NCI-H2227 (cell line): Measurements from ENCODE around the gene GPR173.

Experiments
- DNase-seq: peaks from one replicate; lab custom pipeline; 2025; ENCODE audit not compliant: unreplicated experiment; lab: John Stamatoyannopoulos, UW

The GPR173 gene

DNA sequence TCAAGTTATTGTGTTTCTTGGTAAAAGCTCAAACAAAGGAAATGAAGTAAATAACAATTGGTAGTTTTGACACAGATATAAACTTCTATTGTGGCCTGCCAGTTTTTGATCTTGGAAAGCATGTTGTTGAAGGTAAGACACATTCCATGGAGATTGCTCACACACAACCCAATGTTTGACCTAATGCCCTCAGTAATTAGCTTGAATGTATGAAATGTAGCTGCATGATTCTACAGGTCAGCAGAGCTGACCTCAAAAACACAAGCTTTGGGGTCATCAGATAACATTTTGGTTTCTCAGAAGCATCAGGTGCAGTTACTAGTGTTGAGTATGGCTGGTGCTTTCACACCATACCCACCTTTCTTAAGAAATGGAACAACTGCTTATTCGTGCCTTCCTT, 16.5 kb downstream of the GPR173 start:
- DNase-seq, result no peak

DNA sequence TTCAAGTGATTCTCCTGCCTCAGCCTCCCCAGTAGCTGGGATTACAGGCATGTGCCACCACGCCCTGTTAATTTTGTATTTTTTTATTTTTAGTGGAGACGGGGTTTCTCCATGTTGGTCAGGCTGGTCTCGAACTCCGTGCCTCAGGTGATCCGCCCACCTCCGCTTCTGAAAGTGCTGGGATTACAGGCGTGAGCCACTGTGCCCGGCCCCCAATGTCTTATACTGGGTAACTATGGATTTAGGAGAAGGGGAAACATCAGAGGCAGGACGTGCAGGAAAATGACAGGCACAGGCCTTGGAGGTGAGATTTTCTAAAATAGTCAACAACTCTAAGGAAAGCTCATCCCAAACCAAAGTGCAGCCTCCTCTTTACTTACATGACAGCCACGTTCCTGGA, 22.5 kb downstream of the GPR173 start:
- no peak for DNase-seq

DNA sequence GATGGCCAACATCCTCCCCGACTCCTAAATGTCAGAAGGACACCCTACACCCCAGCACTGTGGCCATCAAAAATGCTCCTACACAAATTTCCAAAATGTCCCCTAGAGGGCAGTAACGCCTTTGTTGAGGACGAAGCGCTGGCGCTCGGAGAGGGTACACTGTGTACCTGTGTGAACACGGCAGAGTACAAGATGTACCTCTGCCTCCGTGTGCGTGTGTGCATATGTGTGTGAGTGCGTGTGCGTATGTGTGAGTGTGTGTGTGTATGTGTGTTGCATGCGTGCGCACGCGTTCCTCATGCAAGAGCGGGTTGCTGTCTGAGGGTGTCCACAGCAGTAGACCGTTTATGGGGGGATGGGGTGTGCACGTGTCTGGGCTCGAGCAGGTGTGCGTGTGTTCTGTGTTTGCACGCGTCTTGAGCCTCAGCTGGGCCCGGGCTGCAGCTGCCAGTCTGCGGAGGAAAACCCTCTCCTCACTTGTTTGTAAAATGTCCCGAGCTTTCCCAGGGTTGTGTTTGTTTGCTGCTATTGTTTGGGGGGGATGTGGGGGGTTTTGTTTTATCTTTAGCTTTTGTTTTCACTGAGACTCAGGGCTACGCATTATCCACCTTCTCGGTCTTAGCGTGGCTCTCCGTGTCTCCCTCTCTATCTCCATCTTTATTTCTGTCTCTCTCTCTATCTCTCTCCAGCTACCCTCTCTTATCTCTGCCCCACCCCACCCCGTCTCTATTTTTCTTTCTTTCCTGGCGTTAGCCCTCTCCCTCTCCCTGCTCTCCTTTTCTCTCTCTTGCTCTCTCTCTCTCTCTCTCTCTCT, 23.2 kb downstream of the GPR173 start:
- peak; percentile 92 for DNase-seq

DNA sequence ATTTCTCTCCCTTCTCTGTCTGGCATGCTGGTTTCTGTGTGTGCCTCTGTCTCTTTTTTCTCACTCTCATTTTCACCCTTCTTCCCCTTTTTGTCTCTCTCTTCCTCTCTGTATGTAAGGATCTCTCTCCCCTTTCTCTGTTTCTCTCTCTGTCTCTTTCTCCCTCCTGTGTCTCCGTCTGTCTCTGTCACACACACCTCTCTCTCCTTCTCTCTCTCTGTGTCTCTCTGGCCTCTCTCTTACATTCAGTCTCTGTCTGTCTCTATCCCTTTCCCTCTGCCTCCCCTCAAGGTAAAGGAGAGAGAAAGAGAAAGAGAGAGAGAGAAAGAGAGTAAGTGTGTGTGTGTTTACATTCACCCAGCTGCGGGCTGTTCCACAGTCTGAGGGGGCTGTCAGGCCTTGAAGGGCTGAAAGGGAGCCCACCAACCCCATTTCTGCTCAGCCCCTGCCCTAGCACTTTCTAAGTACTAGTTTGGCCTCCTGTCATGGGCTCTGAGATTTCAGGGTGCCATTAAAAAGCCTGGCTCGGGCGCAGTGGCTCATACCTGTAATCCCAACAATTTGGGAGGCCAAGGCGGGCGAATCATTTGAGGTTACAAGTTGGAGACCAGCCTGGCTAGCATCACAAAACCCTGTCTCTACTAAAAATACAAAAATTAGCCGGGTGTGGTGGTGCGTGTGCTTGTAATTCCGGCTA, 24.0 kb downstream of the GPR173 start:
- DNase-seq, result no peak

DNA sequence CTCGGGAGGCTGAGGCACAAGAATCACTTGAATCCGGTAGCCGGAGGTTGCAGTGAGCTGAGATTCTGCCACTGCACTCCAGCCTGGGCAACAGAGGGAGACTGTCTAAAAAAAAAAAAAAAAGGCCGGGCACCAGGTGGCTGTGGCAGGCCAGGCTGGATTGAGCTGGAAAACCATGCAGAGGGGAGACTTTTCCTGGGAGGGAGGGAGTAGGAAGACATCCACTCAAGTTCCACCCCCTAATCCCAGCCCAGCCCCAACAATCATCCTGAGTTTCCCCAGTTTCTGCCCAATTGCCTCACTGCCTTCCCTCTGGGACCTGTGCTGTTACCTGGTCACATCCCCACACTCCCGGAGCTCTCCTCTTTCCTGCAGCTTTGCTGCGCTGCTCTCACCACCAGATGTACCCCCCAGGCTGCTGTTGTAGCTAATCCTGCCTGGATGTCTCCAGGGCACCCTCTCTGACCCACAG, 24.6 kb downstream of the GPR173 start:
- peak; percentile 63 for DNase-seq

DNA sequence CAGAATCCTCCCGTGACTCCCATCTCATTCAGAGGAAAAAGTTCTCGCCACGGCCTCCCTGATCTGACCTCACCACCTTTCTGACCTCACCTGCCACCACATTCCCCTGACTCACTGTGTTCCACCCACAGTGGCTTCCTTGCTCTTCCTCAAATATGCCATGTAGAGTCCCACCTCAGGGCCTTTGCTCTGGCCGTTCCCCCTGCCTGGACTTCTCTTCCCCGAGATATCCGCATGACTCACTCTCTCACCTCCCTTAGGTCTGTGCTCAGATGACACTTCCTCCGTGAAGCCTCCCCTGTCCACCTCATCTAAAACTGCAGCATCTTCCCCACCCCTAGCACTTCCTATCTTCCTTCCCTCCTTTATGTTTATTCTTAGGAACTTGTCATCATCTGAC, 26.4 kb downstream of the GPR173 start:
- DNase-seq, result no peak

DNA sequence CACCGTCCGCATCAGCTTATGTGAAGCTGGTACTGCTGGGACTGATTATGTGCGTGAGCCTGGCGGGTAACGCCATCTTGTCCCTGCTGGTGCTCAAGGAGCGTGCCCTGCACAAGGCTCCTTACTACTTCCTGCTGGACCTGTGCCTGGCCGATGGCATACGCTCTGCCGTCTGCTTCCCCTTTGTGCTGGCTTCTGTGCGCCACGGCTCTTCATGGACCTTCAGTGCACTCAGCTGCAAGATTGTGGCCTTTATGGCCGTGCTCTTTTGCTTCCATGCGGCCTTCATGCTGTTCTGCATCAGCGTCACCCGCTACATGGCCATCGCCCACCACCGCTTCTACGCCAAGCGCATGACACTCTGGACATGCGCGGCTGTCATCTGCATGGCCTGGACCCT, 28.1 kb downstream of the GPR173 start:
- no peak for DNase-seq

DNA sequence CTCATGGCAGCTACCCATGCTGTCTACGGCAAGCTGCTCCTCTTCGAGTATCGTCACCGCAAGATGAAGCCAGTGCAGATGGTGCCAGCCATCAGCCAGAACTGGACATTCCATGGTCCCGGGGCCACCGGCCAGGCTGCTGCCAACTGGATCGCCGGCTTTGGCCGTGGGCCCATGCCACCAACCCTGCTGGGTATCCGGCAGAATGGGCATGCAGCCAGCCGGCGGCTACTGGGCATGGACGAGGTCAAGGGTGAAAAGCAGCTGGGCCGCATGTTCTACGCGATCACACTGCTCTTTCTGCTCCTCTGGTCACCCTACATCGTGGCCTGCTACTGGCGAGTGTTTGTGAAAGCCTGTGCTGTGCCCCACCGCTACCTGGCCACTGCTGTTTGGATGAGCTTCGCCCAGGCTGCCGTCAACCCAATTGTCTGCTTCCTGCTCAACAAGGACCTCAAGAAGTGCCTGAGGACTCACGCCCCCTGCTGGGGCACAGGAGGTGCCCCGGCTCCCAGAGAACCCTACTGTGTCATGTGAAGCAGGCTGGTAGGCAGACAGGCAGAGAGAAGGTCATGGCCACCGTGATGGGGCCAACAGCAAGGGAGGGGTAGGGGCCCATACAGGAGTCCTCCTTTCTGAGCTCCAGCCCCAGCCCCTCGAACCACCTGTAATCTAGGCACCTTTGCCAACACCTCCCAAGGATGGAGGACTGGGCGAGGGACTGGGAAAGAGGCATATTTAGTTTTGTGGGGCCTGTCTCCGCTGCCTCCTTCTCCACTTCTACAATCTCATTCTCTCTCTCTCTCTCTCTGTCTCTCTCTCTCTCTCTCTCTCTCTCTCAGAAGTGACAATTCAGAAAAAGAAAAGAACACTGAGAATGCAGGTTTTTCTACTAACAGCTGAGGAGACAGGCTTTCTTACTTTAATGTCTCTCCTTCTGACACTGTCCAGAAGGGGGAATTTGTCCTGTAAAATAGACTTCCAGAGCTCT, 28.9 kb downstream of the GPR173 start:
- DNase-seq, result no peak

DNA sequence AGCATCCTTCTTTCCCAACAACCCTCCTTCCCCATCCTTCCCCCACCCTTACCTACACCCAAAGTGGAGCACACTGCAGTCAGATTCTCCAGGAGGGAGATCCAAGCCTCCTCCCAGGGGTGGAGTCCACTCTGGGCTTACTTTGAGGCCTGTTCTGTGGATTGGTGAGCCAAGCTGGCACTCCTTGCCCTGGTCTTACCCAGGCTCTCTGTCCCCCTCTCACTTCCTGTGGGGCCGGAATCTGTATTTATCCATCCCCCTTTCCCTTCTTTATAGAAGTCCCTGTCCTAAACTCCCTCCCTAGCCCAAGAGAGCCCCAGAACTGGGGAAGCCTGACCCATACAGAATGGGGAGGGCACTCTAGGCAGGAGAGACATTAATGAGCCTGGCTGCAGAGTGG, 30.4 kb downstream of the GPR173 start:
- no peak for DNase-seq

DNA sequence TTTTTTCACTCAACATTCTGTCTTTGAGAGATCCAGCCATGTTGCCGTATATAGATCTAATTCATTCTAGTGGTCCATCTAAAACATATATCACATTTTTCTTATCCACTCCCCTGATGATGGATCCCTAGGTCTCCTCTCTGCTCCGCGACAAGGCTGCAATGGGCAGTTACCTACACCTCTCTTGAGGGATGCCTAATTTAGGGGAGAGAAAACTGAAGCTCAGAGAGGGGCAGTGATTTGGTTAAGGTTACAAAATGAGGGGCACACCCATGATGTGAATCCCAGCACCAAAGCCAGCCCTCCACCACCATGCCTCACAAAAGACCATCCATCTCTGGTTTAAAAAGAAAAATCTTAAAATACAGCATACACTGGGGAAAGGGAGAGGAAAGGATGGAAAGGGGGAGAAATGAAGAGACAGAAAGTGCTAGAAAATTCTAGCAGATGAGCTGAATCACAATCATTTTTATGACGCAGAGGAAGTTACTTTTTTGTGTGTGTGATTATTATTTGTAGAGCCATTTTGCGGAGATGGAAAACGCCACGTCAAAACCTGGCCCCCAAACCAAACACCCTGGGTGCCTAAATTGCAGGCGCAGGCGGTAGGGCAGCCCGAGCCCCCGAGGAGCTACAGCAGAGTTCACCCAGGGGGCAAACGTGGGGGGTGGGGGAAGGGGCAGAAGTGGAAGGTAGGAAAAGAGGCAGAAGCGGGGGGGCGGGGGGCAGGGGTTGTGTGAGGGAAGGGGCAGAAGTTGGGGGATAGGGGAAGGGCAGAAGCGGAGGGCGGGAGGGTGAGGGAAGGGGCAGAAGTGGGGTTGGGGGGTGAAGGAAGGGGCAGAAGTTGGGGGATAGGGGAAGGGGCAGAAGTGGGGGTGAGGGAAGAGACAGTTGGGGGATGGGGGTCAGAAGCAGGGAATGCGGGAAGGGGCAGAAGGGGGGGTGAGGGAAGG, 32.3 kb downstream of the GPR173 start:
- DNase-seq, result no peak

DNA sequence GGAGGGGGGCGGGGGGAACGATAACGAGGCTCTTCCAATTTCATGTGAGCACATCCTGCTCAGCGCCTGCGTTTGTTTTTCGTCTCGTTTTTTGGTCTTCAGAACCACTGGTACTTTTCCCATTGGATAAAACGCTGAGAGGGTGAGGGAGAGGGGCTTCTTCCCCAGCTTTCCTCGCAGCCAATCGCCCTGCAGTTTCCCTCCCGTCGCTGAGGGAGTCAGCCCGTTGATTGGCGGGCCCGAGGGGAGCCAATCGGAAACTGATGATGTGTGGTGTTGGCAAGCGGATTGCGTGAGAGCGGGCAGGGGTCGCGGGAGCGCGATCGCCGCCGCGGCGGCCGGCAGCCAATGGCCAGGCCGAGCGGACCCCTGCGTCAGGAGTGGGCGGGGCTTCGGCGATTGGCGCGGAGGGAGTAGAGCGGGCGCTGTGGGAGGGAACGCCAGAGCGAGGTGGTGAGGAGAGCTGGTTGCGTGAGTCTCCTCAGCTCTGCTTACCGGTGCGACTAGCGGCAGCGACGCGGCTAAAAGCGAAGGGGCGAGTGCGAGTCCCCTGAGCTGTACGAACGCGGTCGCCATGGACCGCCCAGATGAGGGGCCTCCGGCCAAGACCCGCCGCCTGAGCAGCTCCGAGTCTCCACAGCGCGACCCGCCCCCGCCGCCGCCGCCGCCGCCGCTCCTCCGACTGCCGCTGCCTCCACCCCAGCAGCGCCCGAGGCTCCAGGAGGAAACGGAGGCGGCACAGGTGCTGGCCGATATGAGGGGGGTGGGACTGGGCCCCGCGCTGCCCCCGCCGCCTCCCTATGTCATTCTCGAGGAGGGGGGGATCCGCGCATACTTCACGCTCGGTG, 33.6 kb downstream of the GPR173 start, which contains the start of gene TSPYL2:
Gene TSPYL2, plus strand, starts transcription at position 443 of the 848 bp plus-strand sequence. Its CDS starts 132 bp downstream, at position 575.
- peak; percentile 99 for DNase-seq

DNA sequence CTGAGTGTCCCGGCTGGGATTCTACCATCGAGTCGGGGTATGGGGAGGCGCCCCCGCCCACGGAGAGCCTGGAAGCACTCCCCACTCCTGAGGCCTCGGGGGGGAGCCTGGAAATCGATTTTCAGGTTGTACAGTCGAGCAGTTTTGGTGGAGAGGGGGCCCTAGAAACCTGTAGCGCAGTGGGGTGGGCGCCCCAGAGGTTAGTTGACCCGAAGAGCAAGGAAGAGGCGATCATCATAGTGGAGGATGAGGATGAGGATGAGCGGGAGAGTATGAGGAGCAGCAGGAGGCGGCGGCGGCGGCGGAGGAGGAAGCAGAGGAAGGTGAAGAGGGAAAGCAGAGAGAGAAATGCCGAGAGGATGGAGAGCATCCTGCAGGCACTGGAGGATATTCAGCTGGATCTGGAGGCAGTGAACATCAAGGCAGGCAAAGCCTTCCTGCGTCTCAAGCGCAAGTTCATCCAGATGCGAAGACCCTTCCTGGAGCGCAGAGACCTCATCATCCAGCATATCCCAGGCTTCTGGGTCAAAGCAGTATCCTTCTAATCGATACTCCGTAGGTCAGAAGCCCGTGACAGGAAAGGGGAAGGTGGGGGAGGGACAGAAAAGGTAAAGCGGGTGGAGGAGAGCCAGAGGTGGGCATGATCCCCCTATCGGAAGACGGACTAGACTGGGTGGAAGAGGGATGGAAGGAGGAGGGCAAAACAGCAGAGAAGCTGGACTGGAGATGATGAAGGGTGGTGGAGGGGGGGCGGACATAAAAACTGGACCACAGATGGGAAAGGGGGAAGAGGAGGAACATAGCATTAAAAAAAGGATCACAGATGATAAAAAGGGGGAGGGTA, 34.4 kb downstream of the GPR173 start:
- no peak for DNase-seq

DNA sequence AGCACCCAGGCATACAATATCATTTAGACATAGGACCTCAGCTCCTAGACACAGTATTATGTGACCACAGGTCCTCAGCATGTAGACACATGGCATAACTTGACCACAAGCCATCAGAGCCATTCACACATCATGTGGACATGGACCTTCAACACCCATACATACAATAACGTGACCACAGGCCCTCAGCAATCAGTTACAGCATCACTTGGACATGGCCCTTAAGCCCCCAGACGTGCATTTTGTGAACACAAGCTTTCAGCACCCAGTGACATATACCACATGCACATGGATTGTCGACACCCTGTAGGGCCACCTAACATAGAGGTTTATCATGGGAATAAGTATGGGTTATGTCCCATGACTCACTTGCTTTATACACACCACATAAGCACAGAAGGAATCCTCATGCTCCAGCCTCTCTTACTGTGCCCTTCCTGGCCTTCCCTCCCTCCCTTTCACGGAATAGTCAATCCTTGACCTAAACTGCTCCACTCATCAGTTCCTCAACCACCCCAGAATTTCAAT, 35.5 kb downstream of the GPR173 start:
- DNase-seq, result no peak

DNA sequence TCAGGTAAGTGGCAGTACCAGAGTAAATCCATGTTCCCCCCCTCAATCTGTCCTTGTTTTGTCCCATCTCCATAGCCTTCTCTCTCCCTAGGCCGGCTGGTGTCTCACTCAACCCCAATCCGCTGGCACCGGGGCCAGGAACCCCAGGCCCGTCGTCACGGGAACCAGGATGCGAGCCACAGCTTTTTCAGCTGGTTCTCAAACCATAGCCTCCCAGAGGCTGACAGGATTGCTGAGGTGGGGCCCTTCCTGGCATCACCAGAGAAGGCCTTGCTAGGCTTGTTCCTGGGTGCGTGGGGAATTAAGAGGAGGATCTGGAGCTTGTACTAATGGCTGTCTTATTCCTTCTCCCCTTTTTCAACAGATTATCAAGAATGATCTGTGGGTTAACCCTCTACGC, 36.3 kb downstream of the GPR173 start:
- no peak for DNase-seq

DNA sequence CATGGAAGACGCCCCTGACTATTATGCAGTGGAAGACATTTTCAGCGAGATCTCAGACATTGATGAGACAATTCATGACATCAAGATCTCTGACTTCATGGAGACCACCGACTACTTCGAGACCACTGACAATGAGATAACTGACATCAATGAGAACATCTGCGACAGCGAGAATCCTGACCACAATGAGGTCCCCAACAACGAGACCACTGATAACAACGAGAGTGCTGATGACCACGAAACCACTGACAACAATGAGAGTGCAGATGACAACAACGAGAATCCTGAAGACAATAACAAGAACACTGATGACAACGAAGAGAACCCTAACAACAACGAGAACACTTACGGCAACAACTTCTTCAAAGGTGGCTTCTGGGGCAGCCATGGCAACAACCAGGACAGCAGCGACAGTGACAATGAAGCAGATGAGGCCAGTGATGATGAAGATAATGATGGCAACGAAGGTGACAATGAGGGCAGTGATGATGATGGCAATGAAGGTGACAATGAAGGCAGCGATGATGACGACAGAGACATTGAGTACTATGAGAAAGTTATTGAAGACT, 37.2 kb downstream of the GPR173 start:
- DNase-seq, result no peak

DNA sequence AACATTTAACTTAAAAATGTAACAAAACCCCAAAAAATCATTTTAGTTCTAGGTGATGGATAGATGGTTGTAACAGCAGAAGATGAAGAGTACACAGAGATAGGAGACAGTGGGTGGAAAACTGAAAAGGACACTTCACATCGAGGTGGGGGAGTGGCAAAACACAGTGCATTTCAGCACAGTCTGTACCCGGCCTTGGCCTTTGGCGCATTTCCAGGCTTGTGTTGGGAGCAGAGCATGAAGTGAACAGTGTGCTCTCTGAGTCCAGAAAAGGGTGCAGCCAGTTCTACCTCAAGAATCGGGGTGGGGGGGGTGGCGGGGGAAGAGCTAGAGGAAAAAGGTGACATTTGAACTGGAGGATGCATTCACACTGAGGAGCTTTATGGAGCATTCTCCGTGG, 37.9 kb downstream of the GPR173 start:
- DNase-seq, result no peak

DNA sequence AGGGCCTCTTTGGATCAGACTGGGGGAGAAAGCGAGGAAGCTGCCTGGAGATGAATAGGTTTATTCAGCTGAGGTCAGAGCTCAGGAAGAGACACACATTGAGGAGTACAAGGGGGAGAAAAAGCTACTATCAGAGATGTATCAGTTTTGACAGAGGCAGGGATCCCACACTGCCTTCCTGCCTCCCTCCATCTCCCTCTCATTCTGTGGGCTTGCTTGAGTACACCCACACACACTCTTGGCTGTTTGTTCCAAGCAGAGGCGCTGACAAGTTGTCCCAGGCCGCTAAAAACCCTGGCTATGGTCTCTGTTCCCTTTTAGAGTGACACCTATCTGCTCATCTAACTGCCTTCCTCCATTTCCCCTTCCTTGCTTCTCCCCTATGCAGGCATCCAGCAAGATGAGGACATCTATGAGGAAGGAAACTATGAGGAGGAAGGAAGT, 38.8 kb downstream of the GPR173 start:
- no peak for DNase-seq
